Caco-2 (cell line): ENCODE results near the gene MMP3. TPM values are rescaled to one million over a fixed set of nuclear protein-coding genes. Genes with fewer than 3 reads are reported as not detected.

Experiments used
- BruUV-seq: library from RNA; stranded (reverse); fragments of 400-500 nt; replicated peaks from 2 replicates; lab custom pipeline; 2021; lab: Mats Ljungman, UMichigan
- CTCF ChIA-PET: fragments of 300-600 bp; sonication (Branson Sonifier 250); formaldehyde crosslinking; loops from one replicate; lab custom pipeline; 2022; ENCODE audit warnings: antibody characterized with exemption; lab: Charles Lee
- POLR2A ChIA-PET: fragments of 300-600 bp; sonication (Branson Sonifier 250); formaldehyde crosslinking; loops from one replicate; lab custom pipeline; 2022; ENCODE audit warnings: antibody characterized with exemption; lab: Charles Lee
- DNase-seq, 2 experiments: peaks; one replicate each; pipeline versions ENCODE4 v3.0.0 to v3.0.0-alpha.2; 2020 to 2022
- H3K27me3 ChIP-seq: replicated peaks from 2 replicates; pipeline ENCODE4 v1.6.0; 2011; ENCODE audit warnings: low read length; ENCODE audit not compliant: control insufficient read depth, insufficient read depth
- H3K36me3 ChIP-seq: 2 replicates; pipeline ENCODE4 v1.5.1; 2011; ENCODE audit warnings: low read length; ENCODE audit not compliant: control insufficient read depth, insufficient read depth
- H3K4me1 ChIP-seq: fragments of 250-450 bp; sonication (Bioruptor Pico); 2 replicates; pipeline ENCODE4 v1.5.1; 2020; ENCODE audit warnings: mild to moderate bottlenecking
- H3K4me3 ChIP-seq: 2 replicates; pipeline ENCODE4 v1.5.1; 2011; ENCODE audit warnings: low read depth, mild to moderate bottlenecking, control low read depth, low read length
- H3K9me3 ChIP-seq: fragments of 250-450 bp; sonication (Bioruptor Pico); 2 replicates; pipeline ENCODE4 v1.5.1; 2020; ENCODE audit warnings: mild to moderate bottlenecking, moderate library complexity
- H3K27ac Mint-ChIP-seq: one replicate; pipeline ENCODE4 v1.8.0; 2022; ENCODE audit warnings: mixed read lengths; ENCODE audit not compliant: unreplicated experiment
- H3K27me3 Mint-ChIP-seq: one replicate; pipeline ENCODE4 v1.8.0; 2022; ENCODE audit warnings: mixed read lengths; ENCODE audit not compliant: insufficient read depth, unreplicated experiment
- H3K36me3 Mint-ChIP-seq: one replicate; pipeline ENCODE4 v1.8.0; 2022; ENCODE audit warnings: mild to moderate bottlenecking, mixed read lengths; ENCODE audit not compliant: insufficient read depth, unreplicated experiment
- H3K4me1 Mint-ChIP-seq: one replicate; pipeline ENCODE4 v1.8.0; 2022; ENCODE audit warnings: low read depth, mixed read lengths; ENCODE audit not compliant: unreplicated experiment
- H3K4me3 Mint-ChIP-seq: one replicate; pipeline ENCODE4 v1.8.0; 2022; ENCODE audit warnings: mild to moderate bottlenecking, moderate library complexity, mixed read lengths; ENCODE audit not compliant: unreplicated experiment
- H3K9me3 Mint-ChIP-seq: one replicate; pipeline ENCODE4 v1.8.0; 2022; ENCODE audit warnings: mixed read lengths; ENCODE audit not compliant: unreplicated experiment
- intact Hi-C: fragments of 100-400 bp; cut with micrococcal nuclease; formaldehyde crosslinking; loops from one replicate; pipeline ENCODE4 v1.10.0; 2022; ENCODE audit not compliant: unreplicated experiment
- total RNA-seq: library from RNA; stranded (reverse); gene quantifications from 2 replicates; pipeline ENCODE4 v1.2.3, GENCODE V29; 2022
- TF ChIP-seq, protein P1 (sequence below), 2 experiments: fragments of 200-600 bp in 1 of 2; IDR thresholded peaks; 1 replicate in 1 of 2; 2 replicates in 1 of 2; pipeline versions ENCODE4 v1.5.1 to v1.8.0; 2011 to 2022; ENCODE audit warnings: antibody characterized with exemption in 1 of 2, control low read depth in 1 of 2, inconsistent platforms in 1 of 2, low read depth in 1 of 2, low read length in 1 of 2, mild to moderate bottlenecking in 1 of 2, moderate library complexity in 1 of 2; ENCODE audit not compliant: insufficient read depth in 1 of 2, severe bottlenecking in 1 of 2, unreplicated experiment in 1 of 2

The MMP3 gene
- total RNA-seq, 1 experiment from 2014 or later, result not detected

DNA sequence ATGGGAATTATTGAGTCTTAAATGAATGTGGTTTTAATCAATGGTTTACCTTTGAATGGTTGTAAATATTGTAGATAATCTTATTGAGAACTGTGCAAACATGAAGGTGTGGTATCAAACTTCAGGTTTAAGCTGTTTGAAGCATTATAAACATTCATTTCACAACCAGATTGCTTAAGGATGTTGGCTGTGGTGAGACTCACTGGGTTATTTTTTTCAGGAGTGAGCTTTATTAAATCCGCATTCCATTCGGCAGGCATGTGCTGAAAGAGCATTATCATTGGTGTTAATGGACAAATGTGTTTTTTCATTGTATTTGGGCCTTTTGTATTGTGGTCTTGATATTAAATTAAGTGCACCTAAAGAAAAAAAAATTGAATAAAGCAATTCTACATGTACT lies 9.7 kb downstream of the MMP3 start:
- Mint-ChIP-seq H3K36me3 (no peaks in the 10 kb centered on the region), H3K27ac (no peak overlapping the region), H3K27me3 (peaks cover 4% of the 10 kb centered on the region), H3K4me3 (no peak overlapping the region), H3K4me1 (no peaks in the 10 kb centered on the region), H3K9me3 (no peaks in the 10 kb centered on the region)
- no peaks in the 10 kb centered on the region for H3K36me3 ChIP-seq
- TF ChIP-seq, protein P1, sequence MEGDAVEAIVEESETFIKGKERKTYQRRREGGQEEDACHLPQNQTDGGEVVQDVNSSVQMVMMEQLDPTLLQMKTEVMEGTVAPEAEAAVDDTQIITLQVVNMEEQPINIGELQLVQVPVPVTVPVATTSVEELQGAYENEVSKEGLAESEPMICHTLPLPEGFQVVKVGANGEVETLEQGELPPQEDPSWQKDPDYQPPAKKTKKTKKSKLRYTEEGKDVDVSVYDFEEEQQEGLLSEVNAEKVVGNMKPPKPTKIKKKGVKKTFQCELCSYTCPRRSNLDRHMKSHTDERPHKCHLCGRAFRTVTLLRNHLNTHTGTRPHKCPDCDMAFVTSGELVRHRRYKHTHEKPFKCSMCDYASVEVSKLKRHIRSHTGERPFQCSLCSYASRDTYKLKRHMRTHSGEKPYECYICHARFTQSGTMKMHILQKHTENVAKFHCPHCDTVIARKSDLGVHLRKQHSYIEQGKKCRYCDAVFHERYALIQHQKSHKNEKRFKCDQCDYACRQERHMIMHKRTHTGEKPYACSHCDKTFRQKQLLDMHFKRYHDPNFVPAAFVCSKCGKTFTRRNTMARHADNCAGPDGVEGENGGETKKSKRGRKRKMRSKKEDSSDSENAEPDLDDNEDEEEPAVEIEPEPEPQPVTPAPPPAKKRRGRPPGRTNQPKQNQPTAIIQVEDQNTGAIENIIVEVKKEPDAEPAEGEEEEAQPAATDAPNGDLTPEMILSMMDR (IDR thresholded peaks at IDR 0.05; ENCODE audit: insufficient read depth in 1 of 2, low read depth in 1 of 2, low read length in 1 of 2, severe bottlenecking in 1 of 2, unreplicated experiment in 1 of 2), result no peak
- intact Hi-C loops, result no loop called here
- H3K4me1 ChIP-seq, result no peaks in the 10 kb centered on the region
- POLR2A ChIA-PET, result no interaction called here
- no peaks in the 10 kb centered on the region for H3K9me3 ChIP-seq
- no peaks in the 10 kb centered on the region for H3K27me3 ChIP-seq
- no TSS peak for BruUV-seq
- H3K4me3 ChIP-seq, result no peak overlapping the region
- CTCF ChIA-PET, result no interaction called here
- DNase-seq, result no peak

DNA sequence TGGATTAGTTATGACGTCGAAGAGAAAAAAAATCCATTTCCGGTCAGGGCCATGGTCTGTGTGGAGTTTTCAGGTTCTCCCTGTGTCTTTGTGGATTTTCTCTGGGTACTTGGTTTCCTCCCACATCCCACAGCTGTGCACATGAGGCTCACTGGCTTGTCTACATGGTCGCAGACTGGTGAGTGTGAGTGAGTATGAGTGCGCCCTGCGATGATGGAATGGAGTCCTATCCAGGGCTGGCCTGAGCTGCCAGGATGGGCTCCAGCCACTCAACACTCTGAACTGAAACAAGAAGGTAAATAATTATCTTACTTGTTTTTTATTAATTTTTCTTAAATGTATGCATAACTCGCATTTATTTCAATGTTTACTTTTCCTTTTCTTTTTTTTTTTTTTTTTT lies 10.8 kb downstream of the MMP3 start:
- no peak for DNase-seq
- Mint-ChIP-seq H3K4me3 (no peak overlapping the region), H3K36me3 (no peaks in the 10 kb centered on the region), H3K27ac (no peak overlapping the region), H3K4me1 (no peaks in the 10 kb centered on the region), H3K27me3 (no peaks in the 10 kb centered on the region), H3K9me3 (peaks cover under 1% of the 10 kb centered on the region)
- Histone ChIP-seq H3K9me3 (no peaks in the 10 kb centered on the region), H3K4me3 (no peak overlapping the region), H3K36me3 (no peaks in the 10 kb centered on the region), H3K4me1 (no peaks in the 10 kb centered on the region), H3K27me3 (no peaks in the 10 kb centered on the region)
- TF ChIP-seq, protein P1 (IDR thresholded peaks at IDR 0.05; ENCODE audit: insufficient read depth in 1 of 2, low read depth in 1 of 2, low read length in 1 of 2, severe bottlenecking in 1 of 2, unreplicated experiment in 1 of 2), result no peak
- POLR2A ChIA-PET, result no interaction called here
- no TSS peak for BruUV-seq
- intact Hi-C loops, result no loop called here
- CTCF ChIA-PET, result no interaction called here

DNA sequence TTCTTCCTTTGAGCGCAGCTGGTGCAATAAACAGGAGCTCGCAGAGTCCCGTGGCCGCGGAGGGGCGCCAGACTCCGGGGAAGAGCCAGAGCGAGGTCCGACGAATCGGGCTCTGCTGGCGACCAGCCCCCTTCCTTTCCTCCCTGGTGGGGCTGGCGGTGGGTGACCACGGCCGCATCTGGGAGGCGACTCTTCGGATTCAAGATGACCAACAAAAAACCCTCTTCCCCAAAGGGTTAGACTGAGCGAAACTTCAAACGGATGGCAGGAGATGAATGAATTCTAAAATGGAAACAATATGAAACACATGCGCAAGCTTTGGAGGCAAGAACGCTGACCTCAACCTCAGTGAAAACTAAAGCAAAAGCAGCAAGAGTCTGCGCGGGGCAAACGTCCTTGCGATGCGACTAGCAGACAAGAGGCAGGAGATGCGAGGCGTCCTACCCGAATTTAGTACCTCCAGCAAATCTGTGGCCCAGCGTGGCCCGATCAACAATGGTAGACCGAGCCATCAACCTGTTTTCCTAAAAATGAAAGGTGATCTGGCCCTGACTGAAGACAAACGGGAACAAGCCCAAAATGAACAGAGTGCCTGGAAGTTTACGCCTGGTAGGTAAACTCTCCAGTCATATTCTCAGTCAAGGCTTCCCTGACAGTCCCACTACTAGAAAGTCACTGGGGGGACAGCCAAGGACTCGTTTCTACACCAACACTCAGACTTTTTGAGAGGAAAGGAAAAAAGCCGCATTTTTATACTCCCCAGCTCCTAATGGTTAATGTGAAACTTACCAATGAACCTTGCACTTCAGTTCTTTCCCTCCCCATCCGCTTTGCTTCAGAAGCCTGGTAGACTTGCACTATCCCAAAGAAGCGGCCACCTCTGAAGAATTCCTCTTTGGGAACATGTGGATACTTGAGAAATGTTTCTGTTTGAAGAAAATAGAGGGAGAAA lies 11.6 kb downstream of the MMP3 start:
- Histone ChIP-seq H3K4me1 (no peaks in the 10 kb centered on the region), H3K4me3 (no peak overlapping the region), H3K27me3 (no peaks in the 10 kb centered on the region), H3K36me3 (no peaks in the 10 kb centered on the region), H3K9me3 (no peaks in the 10 kb centered on the region)
- TF ChIP-seq, protein P1 (IDR thresholded peaks at IDR 0.05; ENCODE audit: insufficient read depth in 1 of 2, low read depth in 1 of 2, low read length in 1 of 2, severe bottlenecking in 1 of 2, unreplicated experiment in 1 of 2), result no peak
- intact Hi-C loops, result no loop called here
- H3K36me3 Mint-ChIP-seq, result no peaks in the 10 kb centered on the region
- POLR2A ChIA-PET, result no interaction called here
- no peak overlapping the region for H3K27ac Mint-ChIP-seq
- no peak for DNase-seq
- no TSS peak for BruUV-seq
- no peaks in the 10 kb centered on the region for H3K4me1 Mint-ChIP-seq
- CTCF ChIA-PET, result no interaction called here
- H3K4me3 Mint-ChIP-seq, result no peak overlapping the region
- no peaks in the 10 kb centered on the region for H3K27me3 Mint-ChIP-seq
- H3K9me3 Mint-ChIP-seq, result peaks cover 9% of the 10 kb centered on the region
